Right hindlimb (tissue), 1 donor: ENCODE measurements around the gene DRGX.

Experiments
- DNase-seq: peaks from one replicate; pipeline ENCODE4 v3.0.0-alpha.2; 2018

Gene DRGX

GRCh38 chr10:49361178-49361554 is 34.7 kb downstream of the DRGX start:
- DNase-seq = no peak

- DNase-seq = no peak
Observed at GRCh38 chr10:49360271-49361177, 35.4 kb downstream of the DRGX start.

GRCh38 chr10:49359349-49360270 is 36.3 kb downstream of the DRGX start:
- DNase-seq = peak; percentile 53

GRCh38 chr10:49357910-49358309 is 38.0 kb downstream of the DRGX start:
- no peak for DNase-seq

GRCh38 chr10:49356944-49357343 is 38.9 kb downstream of the DRGX start:
- DNase-seq = no peak

- no peak for DNase-seq
Observed at GRCh38 chr10:49356181-49356580, 39.7 kb downstream of the DRGX start.

GRCh38 chr10:49355221-49355620 is 40.7 kb downstream of the DRGX start:
- no peak for DNase-seq

- no peak for DNase-seq
Observed at GRCh38 chr10:49354593-49354992, 41.3 kb downstream of the DRGX start.

GRCh38 chr10:49353895-49354566 is 41.9 kb downstream of the DRGX start:
- no peak for DNase-seq

DNA sequence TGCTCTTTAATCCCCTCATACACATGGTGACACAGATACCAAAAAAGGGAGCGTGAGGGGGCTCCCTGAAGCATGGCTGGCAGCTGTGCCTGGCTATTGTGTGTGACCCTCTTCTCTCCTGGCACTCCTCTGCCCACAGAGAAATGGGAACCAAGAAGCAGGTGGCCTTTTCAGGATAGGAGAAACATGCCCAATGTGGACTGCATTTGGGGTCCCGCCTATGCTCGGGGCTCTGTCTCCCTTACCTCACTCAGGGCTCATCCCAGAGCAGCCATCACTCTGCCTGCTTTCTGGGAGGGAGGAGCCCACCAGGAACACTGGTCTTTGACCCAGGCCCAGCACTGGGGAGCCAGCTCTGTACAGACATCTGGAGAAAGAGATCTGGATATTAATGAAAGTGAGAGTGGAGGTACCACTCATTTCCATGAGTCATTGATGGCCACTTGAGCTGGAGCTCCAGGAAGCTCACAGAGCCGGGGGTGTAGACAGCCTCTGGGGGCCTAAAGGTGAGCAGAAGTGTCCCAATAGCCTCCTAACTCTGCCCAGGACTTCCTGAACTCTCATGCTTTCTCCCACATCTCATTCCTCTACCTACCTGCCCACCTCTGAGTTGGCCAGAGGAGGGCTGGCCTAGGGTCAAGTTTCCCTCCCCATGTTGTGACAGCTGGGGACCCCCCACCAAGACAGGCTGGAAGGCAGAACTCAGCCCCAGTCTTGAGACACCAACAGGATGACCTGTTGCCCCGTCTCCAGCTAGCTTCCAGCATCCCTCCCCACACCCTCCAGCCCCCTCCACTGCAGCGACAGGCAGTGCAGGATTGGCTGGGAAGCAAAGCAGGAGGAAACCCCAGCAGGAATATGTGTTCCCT is 42.6 kb downstream of the DRGX start:
- DNase-seq = no peak

- DNase-seq = no peak
Observed at GRCh38 chr10:49352323-49352722, 43.6 kb downstream of the DRGX start.

DNA sequence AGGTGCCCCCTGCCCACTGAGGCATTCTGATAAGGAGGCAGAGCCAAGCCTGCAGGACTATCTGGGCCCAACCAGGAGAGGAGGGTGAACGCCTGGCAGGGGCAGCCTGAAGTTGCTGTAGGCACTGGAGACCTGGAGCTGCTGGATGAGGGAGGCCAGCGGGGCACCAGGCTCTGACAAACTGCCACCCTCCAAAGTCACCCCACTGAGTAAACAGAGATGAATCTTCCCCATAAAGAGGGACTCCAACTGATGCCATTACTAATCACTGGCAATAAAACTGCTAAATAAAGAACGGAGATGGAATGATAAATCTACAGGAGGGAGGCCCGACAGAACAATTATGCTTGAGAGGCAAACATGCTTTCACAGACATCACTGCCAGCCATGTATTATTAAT is 44.2 kb downstream of the DRGX start:
- DNase-seq = no peak

DNA sequence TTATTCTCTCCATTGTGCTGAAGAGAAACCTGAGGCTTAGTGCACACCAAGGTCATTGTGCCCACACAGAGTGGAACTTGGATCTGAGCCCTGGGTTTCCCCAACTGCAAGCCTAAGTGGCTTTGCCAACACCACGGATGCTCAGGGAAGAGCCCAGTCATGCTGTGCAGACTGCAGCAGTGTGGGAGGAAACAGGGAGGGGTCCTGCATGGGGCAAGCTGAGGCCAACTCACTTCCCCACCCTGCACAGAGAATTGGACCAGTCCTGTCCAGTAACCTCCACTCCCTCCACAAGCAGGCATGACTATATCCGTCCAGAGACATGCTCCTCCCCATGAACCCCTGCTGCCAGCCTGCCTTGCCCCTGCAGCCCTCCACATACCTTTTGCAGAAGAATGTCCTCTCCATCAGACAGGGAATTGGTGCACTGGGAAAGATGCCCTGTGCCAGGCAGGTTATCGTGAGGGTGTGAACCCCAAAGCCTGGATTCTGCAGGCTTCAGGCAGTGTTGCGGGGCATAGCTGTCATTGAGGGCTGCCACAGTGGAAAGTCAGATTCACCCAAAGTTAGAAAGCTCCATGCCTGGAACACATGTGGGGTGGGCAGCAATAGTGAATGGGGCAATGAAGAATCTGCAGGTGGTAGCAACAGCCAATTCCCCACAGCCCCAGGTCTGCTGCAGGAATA is 44.9 kb downstream of the DRGX start:
- DNase-seq = no peak

DNA sequence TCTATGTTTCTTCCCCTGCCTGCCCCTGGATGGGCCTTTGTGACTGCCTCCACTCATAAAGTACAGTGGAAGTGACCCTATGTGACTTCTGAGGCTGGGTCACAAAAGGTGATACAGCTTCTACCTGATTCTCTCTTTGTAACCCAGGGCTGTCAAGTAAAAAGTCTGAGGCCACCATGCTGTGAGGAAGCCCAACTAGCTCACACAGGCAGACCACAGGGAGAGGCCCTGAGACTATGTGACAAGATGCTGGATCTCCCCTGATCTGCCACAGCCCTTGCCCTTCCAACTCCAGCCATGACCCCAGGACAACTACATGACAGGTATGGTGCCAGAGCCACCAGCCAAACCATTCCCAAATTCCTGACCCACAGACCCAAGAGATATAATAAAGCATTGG is 45.8 kb downstream of the DRGX start:
- DNase-seq = no peak

GRCh38 chr10:49349390-49349789 is 46.5 kb downstream of the DRGX start:
- no peak for DNase-seq

DNA sequence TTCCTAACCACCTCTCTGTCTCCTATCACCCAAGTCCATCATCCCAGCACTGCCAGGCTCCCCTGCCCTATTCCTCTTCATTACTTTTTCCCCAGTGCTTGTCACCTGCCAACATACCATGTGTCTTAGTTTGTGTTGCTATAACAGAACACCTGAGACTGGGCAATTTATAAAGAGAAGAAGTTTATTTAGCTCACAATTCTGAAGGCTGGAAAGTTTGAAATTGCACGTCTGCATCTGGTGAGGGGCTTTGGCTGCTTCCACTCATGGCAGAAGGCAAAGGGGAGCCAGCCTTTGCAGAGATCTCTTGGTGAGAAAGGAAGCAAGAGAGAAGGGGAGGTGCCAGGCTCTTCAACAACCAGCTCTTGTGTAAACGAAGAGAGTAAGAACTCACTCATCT is 47.3 kb downstream of the DRGX start:
- no peak for DNase-seq

DNA sequence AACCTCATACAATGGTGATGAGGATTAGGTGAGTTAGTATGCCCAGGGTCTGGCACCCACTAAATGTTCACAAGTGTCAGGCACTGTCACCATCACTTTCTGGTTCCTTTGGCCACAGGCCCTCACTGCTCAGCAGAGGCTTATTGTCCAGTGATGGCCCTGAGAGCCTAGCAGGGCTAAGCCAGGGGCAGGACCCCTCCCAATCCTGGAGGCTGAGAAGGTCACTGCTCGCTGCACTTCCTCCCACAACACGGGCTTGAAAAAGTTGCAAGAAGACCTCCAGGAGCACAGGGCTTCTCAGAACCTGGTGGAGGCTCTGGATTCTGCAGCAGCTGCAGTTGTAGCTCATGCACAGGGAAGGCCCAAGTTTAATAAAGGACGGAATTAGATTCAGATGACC is 48.1 kb downstream of the DRGX start:
- no peak for DNase-seq

GRCh38 chr10:49347342-49347741 is 48.5 kb downstream of the DRGX start:
- no peak for DNase-seq

DNA sequence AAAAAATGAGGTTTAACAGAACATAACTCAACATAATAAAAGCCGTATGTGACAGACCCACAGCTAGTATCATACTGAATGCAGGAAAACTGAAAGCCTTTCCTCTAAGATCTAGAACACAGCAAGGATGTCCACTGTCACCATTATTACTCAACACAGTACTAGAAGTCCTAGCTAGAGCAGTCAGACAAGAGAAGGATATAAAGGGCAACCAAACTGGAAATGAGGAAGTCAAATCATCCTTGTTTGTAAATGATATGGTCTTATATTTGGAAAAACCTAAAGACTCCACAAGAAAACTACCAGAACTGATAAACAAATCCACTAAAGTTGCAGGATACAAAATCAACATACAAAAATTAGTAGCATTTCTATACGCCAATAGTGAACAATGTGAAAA is 51.0 kb downstream of the DRGX start:
- no peak for DNase-seq

DNA sequence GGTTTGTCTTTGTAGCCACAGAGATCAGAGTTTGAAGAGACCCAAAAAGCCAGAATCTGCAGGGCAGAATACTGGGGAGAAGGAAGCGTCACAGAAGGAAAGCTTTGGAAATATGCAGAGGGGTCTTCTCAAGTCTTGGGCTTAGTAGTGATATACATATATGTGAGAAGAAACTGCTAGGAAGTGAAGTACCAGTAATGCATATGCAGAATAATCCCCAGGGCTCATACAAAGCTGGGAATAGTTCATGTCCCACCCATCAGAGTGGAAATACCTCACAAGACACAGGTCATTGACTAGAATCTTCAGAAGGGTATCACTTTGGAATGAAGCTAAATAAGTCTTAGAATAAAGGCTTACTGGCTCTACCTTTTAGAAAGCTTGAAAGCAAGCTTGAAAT is 57.3 kb downstream of the DRGX start:
- DNase-seq = no peak

- DNase-seq = no peak
Observed at GRCh38 chr10:49335364-49335972, 60.4 kb downstream of the DRGX start.
